Left ventricle myocardium inferior (tissue), 1 donor: ENCODE measurements around the gene DOK6. TPM values are rescaled to one million over a fixed set of nuclear protein-coding genes. Genes with fewer than 3 reads are reported as not detected.
"Not testable (repeated sequence)": the region's sequence is repeated elsewhere in the genome, so short reads cannot be mapped to it uniquely, and the experiment has no call there.

Experiments
- DNase-seq: peaks from one replicate; pipeline ENCODE4 v3.0.0-alpha.2; 2020
- H3K27ac ChIP-seq: fragments of 200-600 bp; replicated peaks from 2 replicates; pipeline ENCODE4 v1.8.0; 2021
- H3K27me3 ChIP-seq: fragments of 200-600 bp; 2 replicates; pipeline ENCODE4 v1.8.0; 2021; ENCODE audit warnings: low read depth
- H3K36me3 ChIP-seq: fragments of 200-600 bp; 2 replicates; pipeline ENCODE4 v1.8.0; 2021
- H3K4me1 ChIP-seq: fragments of 200-600 bp; 2 replicates; pipeline ENCODE4 v1.8.0; 2021
- H3K4me3 ChIP-seq: fragments of 200-600 bp; 2 replicates; pipeline ENCODE4 v1.8.0; 2021; ENCODE audit warnings: mild to moderate bottlenecking, moderate library complexity
- H3K9me3 ChIP-seq: fragments of 200-600 bp; replicated peaks from 2 replicates; pipeline ENCODE4 v1.8.0; 2021
- CTCF ChIP-seq: fragments of 200-600 bp; IDR thresholded peaks from 2 replicates; pipeline ENCODE4 v1.8.0; 2021; ENCODE audit warnings: antibody characterized with exemption, mild to moderate bottlenecking, borderline replicate concordance
- intact Hi-C: fragments of 100-400 bp; cut with micrococcal nuclease; formaldehyde crosslinking; loops from one replicate; pipeline ENCODE4 v1.11.0; 2022
- total RNA-seq: library from RNA; stranded (reverse); fragmentation: NEBNext Ultra II Directional; extraction: Animal tissue kit (Norgen Biotek cat#: 25700); gene quantifications from one replicate; pipeline ENCODE4 v1.2.1, GENCODE V29; 2021
- donor health status: DM: no; HTN: yes; CAD: no; lungs with severe emphysema.

The DOK6 gene
- total RNA-seq, 1 donor from 2014 or later: 0.96 TPM

- Histone ChIP-seq H3K27ac (no peak overlapping the region), H3K27me3 (no peaks in the 10 kb centered on the region), H3K36me3 (no peaks in the 10 kb centered on the region), H3K9me3 (peaks cover 34% of the 10 kb centered on the region), H3K4me1 (no peaks in the 10 kb centered on the region), H3K4me3 (no peak overlapping the region)
- no peak for DNase-seq
- intact Hi-C loops: no loop called here
- no peak for TF ChIP-seq CTCF
Observed at GRCh38 chr18:69819460-69819859, 418.8 kb downstream of the DOK6 start.

GRCh38 chr18:69820538-69820937, 419.9 kb downstream of the DOK6 start:
- Histone ChIP-seq H3K27ac (no peak overlapping the region), H3K4me1 (no peaks in the 10 kb centered on the region), H3K36me3 (no peaks in the 10 kb centered on the region), H3K9me3 (peaks cover 34% of the 10 kb centered on the region), H3K27me3 (no peaks in the 10 kb centered on the region), H3K4me3 (no peak overlapping the region)
- intact Hi-C loops: no loop called here
- no peak for DNase-seq
- TF ChIP-seq CTCF: no peak

GRCh38 chr18:69830189-69830588, 429.5 kb downstream of the DOK6 start:
- no peaks in the 10 kb centered on the region for H3K9me3 ChIP-seq
- intact Hi-C loops: no loop called here
- no peak for DNase-seq
- H3K27ac ChIP-seq: no peak overlapping the region
- H3K4me1 ChIP-seq: no peaks in the 10 kb centered on the region
- no peak for TF ChIP-seq CTCF
- H3K27me3 ChIP-seq: no peaks in the 10 kb centered on the region
- no peak overlapping the region for H3K4me3 ChIP-seq
- H3K36me3 ChIP-seq: no peaks in the 10 kb centered on the region

GRCh38 chr18:69834980-69835379, 434.3 kb downstream of the DOK6 start:
- H3K27me3 ChIP-seq, H3K36me3 ChIP-seq, intact Hi-C loops, H3K27ac ChIP-seq, H3K9me3 ChIP-seq, DNase-seq, H3K4me1 ChIP-seq, H3K4me3 ChIP-seq: not testable (repeated sequence)

- Histone ChIP-seq H3K27me3 (no peaks in the 10 kb centered on the region), H3K4me1 (no peaks in the 10 kb centered on the region), H3K9me3 (no peaks in the 10 kb centered on the region), H3K4me3 (no peak overlapping the region), H3K36me3 (no peaks in the 10 kb centered on the region), H3K27ac (no peak overlapping the region)
- TF ChIP-seq CTCF: no peak
- intact Hi-C loops: no loop called here
- DNase-seq: no peak
Observed at GRCh38 chr18:69838003-69838402, 437.3 kb downstream of the DOK6 start.

GRCh38 chr18:69838620-69839411, 438.1 kb downstream of the DOK6 start:
- TF ChIP-seq CTCF: no peak
- Histone ChIP-seq H3K27me3 (no peaks in the 10 kb centered on the region), H3K36me3 (no peaks in the 10 kb centered on the region), H3K27ac (no peak overlapping the region), H3K4me3 (no peak overlapping the region), H3K4me1 (no peaks in the 10 kb centered on the region), H3K9me3 (no peaks in the 10 kb centered on the region)
- intact Hi-C loops: no loop called here
- no peak for DNase-seq
